ENCODE data around the gene FAM43A. TPM values are rescaled to one million over a fixed set of nuclear protein-coding genes. Genes with fewer than 3 reads are reported as not detected.

The FAM43A gene
- total and polyA plus RNA-seq, 9 of the 15 experiments (the other 6 are each of a cell fraction or from before 2014, with no cell fraction given), result 0.03 to 1.2 (median 0.21) TPM

- no peak overlapping the region for H3K4me2 ChIP-seq (ENCODE audit: insufficient read depth, low read length)
- ChIA-PET POLR2A (no interaction called here), CTCF (ENCODE audit: low intra/inter-chr PET ratio) (no interaction called here)
- DNase-seq (ENCODE audit: extremely low read depth in 1 of 4, low spot score in 3 of 4) (no peak), ATAC-seq (0 out of 3 replicates have a peak, but pooled peaks have one; percentile 35), FAIRE-seq (no peak)
- TF ChIP-seq CXXC5 (CRISPR knock-in tag; IDR thresholded peaks at IDR 0.05) (no peak), TRIM24 (IDR thresholded peaks at IDR 0.05) (no peak), NR4A1 (CRISPR knock-in tag; IDR thresholded peaks at IDR 0.05) (no peak), NR4A1 (tag; IDR thresholded peaks at IDR 0.05) (no peak), ZNF444 (CRISPR knock-in tag; IDR thresholded peaks at IDR 0.05) (no peak), SIX5 (IDR thresholded peaks at IDR 0.05; ENCODE audit: borderline replicate concordance in 1 of 2, insufficient read depth in 1 of 2, low read depth in 1 of 2, low read length in 2 of 2) (no peak), ZNF586 (CRISPR knock-in tag; conservative IDR thresholded peaks at IDR 0.05) (no peak), SMARCA5 (IDR thresholded peaks at IDR 0.05) (no peak), CEBPZ (IDR thresholded peaks at IDR 0.05; ENCODE audit: borderline replicate concordance, low read depth, low read length) (no peak), RHOXF2B (CRISPR knock-in tag; conservative IDR thresholded peaks at IDR 0.05) (no peak), SIN3B (IDR thresholded peaks at IDR 0.05; ENCODE audit: low read depth) (no peak), RBM25 (IDR thresholded peaks at IDR 0.05; ENCODE audit: low read depth, low read length, severe bottlenecking) (no peak)
- H3K4me3 ChIP-seq, result no peak overlapping the region
- no peaks in the 10 kb centered on the region for H3K9me3 ChIP-seq (replicated peaks; ENCODE audit: control insufficient read depth, insufficient read depth, low read depth, low read length)
- 2% methylated on average over 6 of the region's 6 CpGs for WGBS (ENCODE audit: insufficient coverage, low coverage, missing lambda C conversion rate)
- no peaks in the 10 kb centered on the region for H3K4me1 ChIP-seq (replicated peaks in 1 of 2; ENCODE audit: control insufficient read depth in 2 of 2, insufficient read depth in 2 of 2, low read length in 2 of 2)
- no peaks in the 10 kb centered on the region for H3K9me1 ChIP-seq (ENCODE audit: control insufficient read depth, insufficient read depth, low read length)
- intact Hi-C loops (cut with micrococcal nuclease), result no loop called here
- H4K20me1 ChIP-seq (replicated peaks; ENCODE audit: control insufficient read depth, insufficient read depth, low read length), result 0 out of 2 replicates have a peak, but pooled peaks cover 3% of the 10 kb centered on the region
- no peak overlapping the region for H2AFZ ChIP-seq (ENCODE audit: low read depth, low read length)
- peaks cover 37 to 53% of the 10 kb centered on the region in 2 experiments for H3K27me3 ChIP-seq (ENCODE audit: control insufficient read depth in 2 of 2, insufficient read depth in 2 of 2, low read length in 2 of 2)
- H3K27ac ChIP-seq (ENCODE audit: extremely low read depth, low read depth, low read length), result no peak overlapping the region
- H3K36me3 ChIP-seq (ENCODE audit: control insufficient read depth, insufficient read depth, low read length), result no peaks in the 10 kb centered on the region
- no peaks in the 10 kb centered on the region for H3K79me2 ChIP-seq (ENCODE audit: control insufficient read depth, insufficient read depth, low read length)
- no TSS peak for BruUV-seq (replicated peaks)
- H3K9ac ChIP-seq (ENCODE audit: insufficient read depth in 1 of 2, low read depth in 2 of 2, low read length in 2 of 2), result no peak overlapping the region
- in situ Hi-C loops (cut with MboI), result no loop called here
These were observed 34.4 kb downstream of the FAM43A start for GRCh38 chr3:194720048-194720447.

Data from K562 (cell line).